Spinal cord (tissue), 10 donors: ENCODE results near the gene ACIN1. TPM values are rescaled to one million over a fixed set of nuclear protein-coding genes. Genes with fewer than 3 reads are reported as not detected.
"Not testable (repeated sequence)": the region's sequence is repeated elsewhere in the genome, so short reads cannot be mapped to it uniquely, and the experiment has no call there.

Experiments used
- DNase-seq, 6 donors: peaks; one replicate each; pipeline versions ENCODE4 v3.0.0 to v3.0.0-alpha.2; 2013 to 2015; ENCODE audit warnings: low spot score in 6 of 6, low read depth in 4 of 6
- H3K27ac ChIP-seq: one replicate; pipeline ENCODE4 v1.5.1; 2013; ENCODE audit warnings: low read depth, low read length, control low read depth
- H3K27me3 ChIP-seq: one replicate; pipeline ENCODE4 v1.6.1; 2013; ENCODE audit warnings: low read length; ENCODE audit not compliant: control insufficient read depth, insufficient read depth
- H3K36me3 ChIP-seq: one replicate; pipeline ENCODE4 v1.6.1; 2013; ENCODE audit warnings: low read length; ENCODE audit not compliant: control insufficient read depth, insufficient read depth
- H3K4me1 ChIP-seq: one replicate; pipeline ENCODE4 v1.6.1; 2013; ENCODE audit warnings: low read length; ENCODE audit not compliant: control insufficient read depth, insufficient read depth
- H3K4me3 ChIP-seq: one replicate; pipeline ENCODE4 v1.5.1; 2013; ENCODE audit warnings: low read depth, low read length, control low read depth
- H3K9me3 ChIP-seq: one replicate; pipeline ENCODE4 v1.6.1; 2013; ENCODE audit warnings: low read length; ENCODE audit not compliant: control insufficient read depth, insufficient read depth
- WGBS: methylation state at CpG from one replicate; pipeline ENCODE4 v1.1.5; 2013; ENCODE audit warnings: missing lambda C conversion rate; ENCODE audit not compliant: insufficient coverage; 5-methylcytosine and 5-hydroxymethylcytosine counted together
- polyA plus RNA-seq, 2 donors: library from polyadenylated mRNA; unstranded; fragments of 120-200 nt; gene quantifications; one replicate each; pipeline ENCODE4 v1.2.1, GENCODE V29; 2013; ENCODE audit not compliant: insufficient read length in 2 of 2
- total RNA-seq, 2 donors: library from RNA; depleted of rRNA in 1 of 2; stranded (reverse); fragments of 120-200 nt in 1 of 2; fragments of >200 nt in 1 of 2; gene quantifications; one replicate each; pipeline versions ENCODE4 v1.2.3 to v1.2.4, GENCODE V29; 2013 to 2014
- donor health status: healthy.

ACIN1 gene
- total and polyA plus RNA-seq, 4 donors, result 63.2 to 229 (median 160) TPM

- Histone ChIP-seq H3K9me3 (no peaks in the 10 kb centered on the region), H3K4me1 (peaks cover 16% of the 10 kb centered on the region), H3K4me3 (no peak overlapping the region), H3K27me3 (no peaks in the 10 kb centered on the region), H3K27ac (no peak overlapping the region), H3K36me3 (peaks cover 14% of the 10 kb centered on the region)
- DNase-seq, result peak in 1 of 6 donors; percentile 57
- WGBS, result 53% methylated on average over 6 of the region's 7 CpGs
Observed at GRCh38 chr14:23021889-23022442, 73.0 kb downstream of the ACIN1 start.

GRCh38 chr14:23021434-23021833 lies 73.5 kb downstream of the ACIN1 start:
- Histone ChIP-seq H3K9me3 (no peaks in the 10 kb centered on the region), H3K27ac (no peak overlapping the region), H3K4me3 (no peak overlapping the region), H3K36me3 (peaks cover 12% of the 10 kb centered on the region), H3K27me3 (no peaks in the 10 kb centered on the region), H3K4me1 (peaks cover 16% of the 10 kb centered on the region)
- DNase-seq, result peak in 1 of 6 donors; percentile 95
- 24% methylated on average over 6 of the region's 9 CpGs for WGBS

- Histone ChIP-seq H3K9me3 (no peaks in the 10 kb centered on the region), H3K36me3 (peaks cover 3% of the 10 kb centered on the region), H3K4me3 (no peak overlapping the region), H3K4me1 (peaks cover 11% of the 10 kb centered on the region), H3K27ac (no peak overlapping the region), H3K27me3 (no peaks in the 10 kb centered on the region)
- peak in 1 of 6 donors; percentile 86 for DNase-seq
- 100% methylated on average over 1 of the region's 7 CpGs for WGBS
Observed at GRCh38 chr14:23020143-23021128, 74.5 kb downstream of the ACIN1 start.

DNA sequence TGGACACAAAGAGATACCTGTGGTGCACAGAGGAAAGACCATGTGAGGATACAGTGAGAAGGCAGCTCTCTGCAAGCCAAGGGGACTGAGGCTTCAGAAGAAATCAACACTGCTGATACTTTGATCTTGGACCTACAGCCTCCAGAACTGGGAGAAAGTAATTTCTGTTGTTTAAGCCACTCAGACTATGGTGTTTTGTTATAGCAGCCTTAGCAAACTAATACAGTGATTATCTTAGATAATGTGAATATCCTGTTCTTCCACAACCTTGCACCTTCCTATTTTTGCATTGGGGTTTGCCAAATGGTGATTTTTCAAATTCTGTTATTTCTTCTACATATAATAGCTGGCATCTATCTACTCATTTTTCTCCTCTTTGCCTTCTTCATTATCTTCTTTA lies 76.8 kb downstream of the ACIN1 start:
- no peak for DNase-seq
- no peaks in the 10 kb centered on the region for H3K27me3 ChIP-seq
- peaks cover 3% of the 10 kb centered on the region for H3K4me1 ChIP-seq
- H3K9me3 ChIP-seq, result no peaks in the 10 kb centered on the region
- no peak overlapping the region for H3K27ac ChIP-seq
- H3K4me3 ChIP-seq, result no peak overlapping the region
- H3K36me3 ChIP-seq, result no peaks in the 10 kb centered on the region

- no peak for DNase-seq
- H3K36me3 ChIP-seq, result no peaks in the 10 kb centered on the region
- 87% methylated on average over 5 of the region's 5 CpGs for WGBS
- peaks cover under 1% of the 10 kb centered on the region for H3K4me1 ChIP-seq
- no peak overlapping the region for H3K27ac ChIP-seq
- no peaks in the 10 kb centered on the region for H3K9me3 ChIP-seq
- no peaks in the 10 kb centered on the region for H3K27me3 ChIP-seq
- no peak overlapping the region for H3K4me3 ChIP-seq
Observed at GRCh38 chr14:23017091-23017490, 77.8 kb downstream of the ACIN1 start.

DNA sequence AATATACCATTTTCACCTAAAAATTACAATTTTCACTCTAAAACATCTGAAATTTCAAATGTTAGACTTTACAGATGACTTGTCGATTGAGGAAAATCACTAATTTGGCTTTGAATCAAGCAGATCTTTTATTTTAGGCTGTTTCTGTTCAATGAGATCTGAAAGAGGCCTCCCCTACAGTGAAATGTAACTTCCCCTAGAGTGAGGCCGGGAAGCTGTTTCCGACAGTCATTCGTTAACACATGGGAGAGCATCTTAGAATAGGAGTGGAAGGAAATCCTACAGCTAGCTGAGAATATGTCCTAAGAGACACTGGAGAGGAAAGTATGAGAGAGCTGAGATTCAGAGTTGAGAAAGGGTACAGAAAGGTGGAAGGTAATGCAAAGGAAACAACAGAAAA lies 79.3 kb downstream of the ACIN1 start:
- H3K9me3 ChIP-seq, result no peaks in the 10 kb centered on the region
- H3K27ac ChIP-seq, result no peak overlapping the region
- H3K27me3 ChIP-seq, result no peaks in the 10 kb centered on the region
- no peaks in the 10 kb centered on the region for H3K4me1 ChIP-seq
- H3K4me3 ChIP-seq, result no peak overlapping the region
- WGBS, result 48% methylated on average over 3 of the region's 4 CpGs
- peak in 1 of 6 donors; percentile 55 for DNase-seq
- no peaks in the 10 kb centered on the region for H3K36me3 ChIP-seq

DNA sequence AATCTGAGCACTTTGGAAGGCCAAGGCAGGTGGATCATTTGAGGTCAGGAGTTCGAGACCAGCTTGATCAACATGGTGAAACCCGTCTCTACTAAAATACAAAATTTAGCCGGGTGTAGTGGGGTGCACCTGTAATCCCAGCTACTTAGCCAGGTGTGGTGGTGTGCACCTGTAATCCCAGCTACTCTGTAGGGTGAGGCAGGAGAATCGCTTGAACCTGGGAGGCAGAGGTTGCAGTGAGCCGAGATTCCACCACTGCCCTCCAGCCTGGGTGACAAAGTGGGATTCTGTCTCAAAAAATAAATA lies 81.2 kb downstream of the ACIN1 start:
- DNase-seq, H3K4me1 ChIP-seq, H3K27ac ChIP-seq, H3K27me3 ChIP-seq, H3K4me3 ChIP-seq, H3K36me3 ChIP-seq, H3K9me3 ChIP-seq: not testable (repeated sequence)
- WGBS, result no CpG with 5 or more reads among the region's 5 CpGs

DNA sequence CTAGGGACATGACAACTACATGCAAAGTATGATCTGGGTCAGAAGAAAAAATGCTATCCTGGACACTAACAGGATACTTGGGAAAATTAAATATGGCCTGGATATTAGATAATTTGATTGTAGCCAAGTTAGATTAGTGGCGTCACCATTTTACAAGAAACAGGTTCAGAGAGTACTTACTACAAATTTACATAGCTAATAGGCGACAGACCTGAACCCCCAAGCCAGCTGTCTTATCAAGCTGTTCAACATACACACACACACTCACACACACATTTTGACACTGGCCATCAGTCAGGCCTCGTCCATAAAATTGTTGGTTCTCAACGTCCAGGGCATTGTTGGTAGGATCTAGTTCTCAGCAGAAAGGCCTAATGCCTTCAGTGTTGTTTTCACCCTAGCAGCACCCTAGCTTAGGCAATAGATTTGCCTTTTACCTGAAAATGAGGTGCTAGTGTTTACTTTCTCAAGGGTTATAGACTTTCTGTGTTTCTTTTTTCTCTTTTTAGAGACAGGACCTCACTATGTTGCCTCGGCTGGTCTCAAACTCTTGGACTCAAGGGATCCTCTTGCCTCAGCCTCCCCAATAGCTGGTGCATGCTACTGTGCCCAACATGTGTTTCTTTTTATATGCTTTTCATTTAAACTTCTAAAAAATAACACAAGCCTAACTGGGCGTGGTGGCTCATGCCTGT lies 81.7 kb downstream of the ACIN1 start:
- whole genome bisulfite sequencing, result 87% methylated on average over 3 of the region's 6 CpGs
- Histone ChIP-seq H3K4me3 (no peak overlapping the region), H3K4me1 (no peaks in the 10 kb centered on the region), H3K27ac (no peak overlapping the region), H3K9me3 (no peaks in the 10 kb centered on the region), H3K27me3 (no peaks in the 10 kb centered on the region), H3K36me3 (no peaks in the 10 kb centered on the region)
- DNase-seq, result no peak

GRCh38 chr14:23009939-23010726 lies 84.8 kb downstream of the ACIN1 start, which contains the start of gene C14orf93:
TSS of gene C14orf93 (minus strand) at chr14:23010143. CDS start at chr14:22999023, 11,120 bp downstream.
- 3% methylated on average over 40 of the region's 40 CpGs for WGBS
- peak within 1 kb of the TSS; percentile 75 for H3K27ac ChIP-seq

More at GRCh38 chr14:23009939-23010726, 84.8 kb downstream of the ACIN1 start, which contains the start of gene C14orf93:
- H3K4me3 ChIP-seq, result peak within 1 kb of the TSS; percentile 57
- H3K27me3 ChIP-seq, result no peaks in the 10 kb centered on the region
- DNase-seq, result peak in 2 of 6 donors; percentile 91 to 92
- no peaks in the 10 kb centered on the region for H3K36me3 ChIP-seq
- peaks cover 13% of the 10 kb centered on the region for H3K4me1 ChIP-seq
- no peaks in the 10 kb centered on the region for H3K9me3 ChIP-seq
